HG03108 (cell line): ENCODE results near the gene NCOA5.
"Not testable (repeated sequence)": the region's sequence is repeated elsewhere in the genome, so short reads cannot be mapped to it uniquely, and the experiment has no call there.

Experiments used
- ATAC-seq: cut with Tn5 transposase; IDR thresholded peaks from one replicate; pipeline ENCODE4 v1.9.1; 2021; ENCODE audit warnings: moderate library complexity; ENCODE audit not compliant: unreplicated experiment

NCOA5 gene

GRCh38 chr20:46093531-46093930 lies 3.8 kb upstream of the NCOA5 start:
- ATAC-seq: no peak

GRCh38 chr20:46091622-46092535 lies 2.1 kb upstream of the NCOA5 start:
- not testable (repeated sequence) for ATAC-seq

DNA sequence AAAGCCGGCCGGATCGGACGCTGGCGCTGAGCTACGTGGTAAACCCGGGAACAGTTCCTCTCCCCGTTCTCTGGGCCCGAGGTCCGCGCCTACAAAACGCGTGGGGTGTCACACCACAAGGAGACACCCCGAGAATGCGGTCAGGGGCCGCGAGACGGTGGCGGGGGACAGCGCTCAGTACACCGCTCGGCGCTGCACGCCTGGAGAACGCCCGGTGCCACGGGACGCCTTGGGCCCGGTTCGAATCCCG lies 670 bp downstream of the NCOA5 start:
- peak; percentile 19 for ATAC-seq

- no peak for ATAC-seq
These were observed 1.2 kb downstream of the NCOA5 start for GRCh38 chr20:46088409-46089166.

- no peak for ATAC-seq
These were observed 2.6 kb downstream of the NCOA5 start for GRCh38 chr20:46087161-46087560.

DNA sequence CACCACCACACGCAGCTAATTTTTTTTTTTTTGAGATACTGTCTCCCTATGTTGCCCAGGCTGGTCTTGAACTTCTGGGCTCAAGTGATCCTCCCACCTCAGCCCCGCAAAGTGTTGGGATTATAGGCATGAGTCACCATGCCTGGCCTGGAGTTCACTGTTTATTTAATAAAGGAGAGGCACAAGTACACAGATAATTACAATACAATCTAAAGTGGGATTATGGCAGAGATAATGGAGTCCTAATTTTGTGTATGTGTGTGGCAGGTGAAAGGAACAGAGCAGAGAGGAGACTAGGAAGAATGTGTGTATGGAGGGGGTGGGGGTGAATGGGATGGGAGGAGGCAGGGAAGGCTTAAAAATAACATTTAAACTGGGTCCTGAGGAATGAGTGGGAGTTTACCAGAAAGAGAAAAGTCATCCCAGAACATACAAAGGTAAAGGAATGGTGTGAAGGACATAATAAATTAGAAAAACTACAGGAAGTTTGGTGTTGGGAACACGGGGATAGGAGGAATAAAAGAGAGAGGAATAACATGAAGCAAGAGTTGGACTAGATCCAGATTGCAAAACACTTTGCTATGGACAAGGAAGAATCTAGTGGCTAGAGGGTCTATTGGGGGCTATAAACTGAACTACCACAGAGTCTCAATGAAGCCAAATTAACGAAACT lies 4.4 kb downstream of the NCOA5 start:
- no peak for ATAC-seq

- no peak for ATAC-seq
These were observed 5.0 kb downstream of the NCOA5 start for GRCh38 chr20:46084805-46085178.

GRCh38 chr20:46083531-46084061 lies 6.2 kb downstream of the NCOA5 start:
- no peak for ATAC-seq

GRCh38 chr20:46083101-46083500 lies 6.7 kb downstream of the NCOA5 start:
- ATAC-seq: no peak

DNA sequence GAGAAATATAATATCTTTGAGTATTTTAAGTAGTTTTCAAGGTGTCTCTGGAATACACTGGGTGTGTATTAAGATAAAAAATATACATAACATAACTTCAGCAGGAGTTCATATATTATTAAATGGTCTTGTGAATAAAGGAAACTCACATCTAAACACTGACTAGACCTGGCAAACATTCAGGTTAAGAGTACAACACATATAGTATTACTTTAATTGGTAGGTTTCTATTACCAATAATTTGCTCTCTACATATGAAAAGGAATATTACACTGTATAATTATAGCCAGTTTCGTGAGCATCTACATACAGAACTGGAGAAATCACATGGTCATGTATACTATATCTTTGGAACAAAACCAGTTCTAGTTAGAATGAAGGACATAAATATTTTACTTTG lies 8.7 kb downstream of the NCOA5 start:
- no peak for ATAC-seq

- ATAC-seq: no peak
These were observed 10.8 kb downstream of the NCOA5 start for GRCh38 chr20:46078954-46079353.

GRCh38 chr20:46077642-46078305 lies 12.0 kb downstream of the NCOA5 start:
- ATAC-seq: no peak

DNA sequence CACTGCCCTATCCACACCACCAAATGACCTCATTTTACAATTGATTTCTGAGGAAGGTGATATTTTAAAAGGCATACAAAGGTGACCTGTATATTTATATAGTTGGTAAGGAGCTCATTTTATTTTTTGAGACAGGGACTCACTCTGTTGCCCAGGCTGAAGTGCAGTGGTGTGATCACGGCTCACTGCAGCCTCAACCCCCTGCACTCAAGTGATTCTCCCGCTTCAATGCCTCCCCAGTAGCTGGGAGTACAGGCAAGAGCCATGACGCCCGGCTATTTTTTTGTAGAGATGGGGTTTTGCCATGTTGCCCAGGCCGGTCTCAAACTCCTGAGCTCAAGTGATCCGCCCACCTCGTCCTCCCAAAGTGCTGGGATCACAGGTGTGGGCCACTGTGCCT lies 13.0 kb downstream of the NCOA5 start:
- ATAC-seq: no peak

GRCh38 chr20:46074006-46074405 lies 15.8 kb downstream of the NCOA5 start:
- ATAC-seq: no peak

DNA sequence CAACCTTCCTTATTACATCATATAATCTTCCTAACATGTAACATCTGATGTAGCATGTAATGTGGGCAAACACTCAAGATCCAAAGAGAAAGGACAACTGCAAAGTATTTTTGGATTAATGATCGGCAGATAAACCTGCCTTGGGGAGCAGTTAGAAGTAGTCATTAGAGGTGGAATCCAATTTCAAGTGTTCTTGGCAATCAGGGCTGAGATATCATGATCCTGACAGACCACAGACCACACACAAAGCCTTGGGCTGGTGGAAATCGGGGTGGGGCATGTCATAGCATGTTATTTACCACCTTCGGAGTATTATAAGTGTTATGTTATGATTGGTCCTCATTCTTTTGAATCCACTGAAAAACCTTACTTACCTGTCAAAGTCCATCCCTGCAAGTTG lies 16.3 kb downstream of the NCOA5 start:
- no peak for ATAC-seq

DNA sequence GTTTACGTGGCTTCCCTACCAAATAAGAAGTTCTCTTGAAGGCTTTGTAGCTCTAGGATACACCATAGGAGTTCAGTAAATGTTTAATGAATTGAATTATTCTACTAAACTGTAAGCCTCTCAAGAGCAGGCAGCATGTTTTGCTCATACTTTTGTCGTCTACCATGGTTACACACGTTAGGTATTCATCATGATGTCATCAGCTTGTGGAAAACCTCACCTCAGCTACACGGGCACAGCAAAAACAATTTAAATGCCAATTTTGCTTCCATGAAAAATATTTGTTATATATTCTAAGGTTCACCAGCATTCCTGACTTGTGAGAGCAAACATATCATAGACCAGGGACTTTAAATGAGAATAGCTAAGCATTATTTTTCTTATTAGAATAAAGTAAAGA lies 16.7 kb downstream of the NCOA5 start:
- no peak for ATAC-seq

- no peak for ATAC-seq
These were observed 18.2 kb downstream of the NCOA5 start for GRCh38 chr20:46071573-46071972.

- no peak for ATAC-seq
These were observed 19.4 kb downstream of the NCOA5 start for GRCh38 chr20:46070215-46070900.

DNA sequence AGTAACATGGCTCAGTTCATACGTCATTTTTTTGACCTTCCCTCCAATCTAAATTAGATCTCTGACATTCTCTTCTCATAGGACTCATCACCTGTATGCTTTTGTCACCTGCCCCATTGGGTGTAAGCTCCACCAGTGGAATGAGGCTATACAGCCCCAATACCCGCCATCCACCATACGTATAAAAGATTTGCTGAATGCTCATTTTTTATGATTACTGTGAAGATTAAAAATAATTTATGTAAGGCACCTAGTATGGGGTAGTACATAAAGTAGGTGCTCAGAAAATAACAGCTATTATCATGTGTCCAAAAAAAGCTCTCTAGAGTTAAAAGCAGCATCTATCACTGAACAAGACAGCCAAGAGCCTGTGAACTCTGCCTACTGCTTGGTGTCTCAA lies 24.1 kb downstream of the NCOA5 start:
- ATAC-seq: no peak

- ATAC-seq: no peak
These were observed 24.8 kb downstream of the NCOA5 start for GRCh38 chr20:46065006-46065405.

GRCh38 chr20:46063652-46064054 lies 26.1 kb downstream of the NCOA5 start:
- ATAC-seq: no peak
